ENCODE measurements around the gene FAM156A.
"Not testable (repeated sequence)": the region's sequence is repeated elsewhere in the genome, so short reads cannot be mapped to it uniquely, and the experiment has no call there.

The FAM156A gene

DNA sequence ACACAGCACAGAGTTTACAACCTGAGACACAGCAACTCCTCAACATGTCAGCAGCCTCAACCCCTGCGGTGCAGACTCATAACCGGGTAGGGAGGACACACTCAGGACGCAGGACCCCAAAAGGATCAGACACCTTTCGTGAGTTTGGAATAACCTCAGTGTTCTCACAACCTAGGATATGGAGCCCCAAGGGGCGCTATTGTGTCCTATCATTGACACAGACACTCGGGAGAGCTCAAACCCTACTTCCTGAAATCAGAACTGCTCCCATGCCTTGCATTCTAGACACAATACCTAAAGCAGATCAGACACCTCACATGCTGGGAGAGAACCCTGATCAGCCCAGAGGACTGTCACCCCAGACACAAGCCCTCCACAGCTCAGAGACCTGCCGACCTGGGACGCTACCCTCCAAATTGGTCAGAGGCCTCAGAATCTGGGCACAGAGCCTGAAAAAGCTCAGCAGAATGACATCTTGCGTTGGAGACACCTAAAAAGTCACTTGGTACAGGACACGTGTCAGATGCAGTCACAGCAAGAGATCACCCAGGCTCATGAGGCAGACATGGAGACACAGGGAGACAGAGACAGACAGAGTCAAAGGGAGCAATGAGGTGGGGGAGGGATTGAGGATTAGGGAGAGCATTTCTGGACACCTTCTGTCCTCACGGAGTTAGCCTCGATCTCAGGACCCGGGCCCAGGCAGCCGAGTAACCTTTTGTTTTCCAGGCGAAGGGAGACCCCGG, 8.8 kb upstream of the FAM156A start:
- DNase-seq (ENCODE audit: low read depth, low spot score) = not testable (repeated sequence)

DNA sequence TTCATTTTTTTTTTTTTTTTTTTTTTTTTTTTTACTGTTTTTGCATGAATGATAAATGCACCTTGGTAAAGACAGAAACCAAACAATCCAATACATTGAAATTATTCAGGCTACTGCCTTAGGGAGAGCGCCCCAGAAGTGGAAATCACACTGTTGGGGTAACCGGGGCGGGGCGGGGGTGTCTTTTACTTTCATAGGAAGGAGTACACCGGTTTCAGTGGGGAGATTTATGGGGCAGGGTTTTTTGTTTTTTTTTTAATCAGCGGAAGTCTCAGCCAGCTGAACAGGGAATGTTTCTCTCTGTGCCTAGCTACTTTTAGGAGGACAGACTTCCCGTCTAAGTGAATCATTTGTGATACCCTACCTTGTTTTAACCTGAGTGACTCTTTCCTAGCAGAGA, 643 bp upstream of the FAM156A start:
- DNase-seq (ENCODE audit: low read depth, low spot score) = not testable (repeated sequence)

DNA sequence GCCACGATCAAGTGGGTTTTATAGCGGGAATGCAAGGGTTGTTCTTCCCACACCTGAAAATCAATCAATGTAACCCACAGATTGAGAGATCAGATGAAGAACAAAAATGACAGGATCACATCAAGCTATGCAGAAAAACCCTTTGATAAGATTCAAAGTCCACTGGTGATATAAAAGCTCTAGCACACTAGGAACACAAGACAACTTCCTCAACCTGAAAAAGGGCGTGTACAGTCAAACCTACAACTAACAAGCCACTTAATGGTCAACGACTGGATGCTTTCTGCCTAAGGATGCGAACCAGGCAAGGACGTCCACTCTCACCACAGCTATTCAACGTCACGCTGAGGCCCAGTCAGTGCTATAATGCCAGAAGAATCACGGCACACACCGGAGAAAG, 8.4 kb downstream of the FAM156A start:
- DNase-seq (ENCODE audit: low read depth, low spot score) = not testable (repeated sequence)

DNA sequence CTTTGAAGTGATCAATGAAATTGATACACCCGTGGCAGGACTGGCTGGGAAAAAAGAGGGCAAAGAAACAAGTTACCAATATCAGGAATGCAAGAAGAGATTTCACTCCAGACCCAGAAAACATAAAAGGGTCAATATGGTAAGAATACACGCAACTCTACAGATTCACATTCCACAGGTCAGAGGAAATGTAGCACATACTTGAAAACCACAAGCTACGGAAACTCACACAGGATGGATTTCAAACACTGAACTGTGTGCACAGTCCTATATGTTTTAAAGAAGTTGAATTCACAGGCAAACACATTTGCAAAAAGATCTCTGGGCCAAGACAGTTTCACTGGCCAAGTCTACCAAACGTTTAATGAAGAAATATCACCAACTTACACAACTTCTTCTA, 9.0 kb downstream of the FAM156A start:
- not testable (repeated sequence) for DNase-seq (ENCODE audit: low read depth, low spot score)

DNA sequence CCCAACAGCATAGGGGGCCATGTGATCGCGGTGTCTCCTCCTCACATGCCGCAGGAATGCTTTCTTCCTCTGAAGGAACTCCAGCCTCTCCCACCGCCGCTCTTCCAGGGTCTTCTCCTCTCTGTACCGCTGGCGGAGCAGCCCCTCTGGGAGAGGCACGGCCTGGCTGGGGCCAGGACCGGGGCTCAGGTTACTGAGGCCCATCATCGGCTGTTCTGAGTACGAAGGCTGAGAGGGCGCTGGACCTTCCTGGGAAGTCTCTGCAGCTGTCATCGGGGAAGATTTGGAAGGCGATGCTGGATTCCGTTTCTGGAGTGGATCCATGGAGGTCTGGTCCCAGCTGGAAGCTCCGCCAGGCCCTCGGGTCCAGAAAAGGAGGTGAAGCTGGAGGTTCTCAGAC, 10.1 kb downstream of the FAM156A start:
- DNase-seq (ENCODE audit: low read depth, low spot score) = not testable (repeated sequence)

DNA sequence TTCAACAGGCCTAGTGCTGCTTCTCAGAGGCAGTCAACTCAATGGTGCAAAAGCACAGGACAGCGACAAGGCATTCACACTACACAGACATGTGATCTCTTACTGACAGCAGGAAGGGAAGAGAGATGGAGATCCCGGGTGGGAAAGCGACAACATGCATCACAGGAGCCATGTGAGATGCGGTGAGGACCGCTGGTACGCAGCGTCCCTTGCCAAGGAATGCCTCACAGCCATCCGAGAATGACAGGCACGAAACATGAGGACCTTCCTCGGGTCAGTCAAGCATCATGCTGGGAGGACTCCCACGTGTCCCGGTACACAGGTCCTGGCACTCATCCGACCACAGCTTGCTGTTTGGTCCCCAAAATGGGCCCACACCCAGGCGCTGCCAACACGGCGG, 10.8 kb downstream of the FAM156A start:
- not testable (repeated sequence) for DNase-seq (ENCODE audit: low read depth, low spot score)

DNA sequence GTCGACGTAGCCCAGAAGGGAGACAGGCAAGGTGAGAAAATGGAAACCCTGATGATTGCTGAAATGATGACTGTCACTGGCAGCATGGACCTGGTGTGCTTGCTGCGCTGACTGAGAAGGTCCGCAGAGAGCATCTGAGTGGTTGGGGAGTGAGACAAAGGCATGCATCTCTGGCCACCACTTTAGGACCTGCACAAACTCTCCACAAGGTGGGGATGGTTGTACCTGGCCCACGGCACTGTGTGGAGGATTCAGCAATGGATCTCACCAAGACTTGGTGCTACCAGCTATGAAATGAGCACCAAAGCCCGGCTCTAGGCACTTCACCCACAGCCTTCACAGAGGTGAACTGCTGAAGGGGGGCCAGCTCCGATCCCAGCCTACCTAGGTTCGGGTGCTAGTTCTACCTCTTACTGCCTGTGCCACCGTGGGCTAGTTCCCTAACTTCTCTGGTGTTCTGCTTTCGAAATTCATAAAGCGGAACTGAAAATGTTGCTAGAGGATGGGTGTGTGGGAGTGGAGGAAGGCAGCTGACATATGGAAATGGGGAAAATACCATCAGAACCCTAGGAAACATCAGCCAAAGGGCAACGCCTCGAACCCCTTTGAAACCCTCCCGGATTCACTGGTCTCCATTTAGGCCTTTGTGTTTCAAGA, 12.4 kb downstream of the FAM156A start:
- not testable (repeated sequence) for DNase-seq (ENCODE audit: low read depth, low spot score)

DNA sequence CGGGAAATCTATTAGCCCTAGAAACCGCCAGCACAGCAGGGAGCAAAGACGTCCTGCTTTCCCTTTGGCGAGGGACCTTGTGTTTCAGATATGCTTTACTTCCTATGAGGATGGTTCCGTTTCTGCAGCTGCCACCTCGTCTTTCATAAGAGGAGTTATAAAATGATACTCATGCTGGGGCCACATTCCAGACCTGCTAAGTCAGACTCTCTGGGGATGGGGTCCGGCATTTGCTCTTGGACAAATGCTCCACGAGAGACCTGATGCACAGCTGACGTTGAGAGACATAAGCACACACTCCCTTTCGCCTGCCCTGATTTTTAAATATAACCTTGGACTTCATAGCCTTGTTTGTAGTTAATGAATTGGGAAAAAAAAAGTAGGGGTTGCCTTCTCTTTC, 16.6 kb downstream of the FAM156A start:
- not testable (repeated sequence) for DNase-seq (ENCODE audit: low read depth, low spot score)

DNA sequence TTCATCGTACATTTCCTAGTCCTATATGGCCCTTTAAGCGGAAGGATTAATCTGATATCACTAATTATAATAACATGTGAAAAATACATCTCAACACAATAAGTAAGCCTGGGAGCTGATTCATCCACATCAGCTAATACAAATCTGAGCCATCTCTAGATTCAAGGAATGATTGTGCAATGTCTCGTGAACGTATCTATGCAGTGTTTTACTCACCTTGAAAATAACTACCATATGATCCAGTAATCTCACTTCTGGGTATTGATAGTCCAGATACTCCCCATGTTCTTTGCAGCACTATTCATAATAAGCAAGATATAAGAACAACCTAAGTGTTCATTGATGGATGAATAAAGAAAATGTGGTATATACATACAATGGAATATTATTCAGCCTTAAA, 17.6 kb downstream of the FAM156A start:
- DNase-seq (ENCODE audit: low read depth, low spot score) = not testable (repeated sequence)

DNA sequence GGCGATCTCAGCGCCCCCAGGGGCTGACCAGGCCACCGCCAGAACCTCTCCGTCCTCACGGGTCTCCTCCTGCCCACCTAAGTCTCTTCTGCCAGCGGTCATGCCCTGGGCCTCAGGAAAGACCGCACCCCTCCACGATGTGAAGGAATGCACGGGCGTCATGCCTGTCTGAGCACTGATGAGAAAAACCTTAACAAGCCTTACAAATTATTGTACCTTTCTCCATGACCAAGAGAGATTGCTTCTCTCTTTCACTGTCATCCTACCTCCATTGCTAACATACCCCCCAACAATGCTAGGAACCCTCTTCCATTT, 22.9 kb downstream of the FAM156A start:
- not testable (repeated sequence) for DNase-seq (ENCODE audit: low read depth, low spot score)

DNA sequence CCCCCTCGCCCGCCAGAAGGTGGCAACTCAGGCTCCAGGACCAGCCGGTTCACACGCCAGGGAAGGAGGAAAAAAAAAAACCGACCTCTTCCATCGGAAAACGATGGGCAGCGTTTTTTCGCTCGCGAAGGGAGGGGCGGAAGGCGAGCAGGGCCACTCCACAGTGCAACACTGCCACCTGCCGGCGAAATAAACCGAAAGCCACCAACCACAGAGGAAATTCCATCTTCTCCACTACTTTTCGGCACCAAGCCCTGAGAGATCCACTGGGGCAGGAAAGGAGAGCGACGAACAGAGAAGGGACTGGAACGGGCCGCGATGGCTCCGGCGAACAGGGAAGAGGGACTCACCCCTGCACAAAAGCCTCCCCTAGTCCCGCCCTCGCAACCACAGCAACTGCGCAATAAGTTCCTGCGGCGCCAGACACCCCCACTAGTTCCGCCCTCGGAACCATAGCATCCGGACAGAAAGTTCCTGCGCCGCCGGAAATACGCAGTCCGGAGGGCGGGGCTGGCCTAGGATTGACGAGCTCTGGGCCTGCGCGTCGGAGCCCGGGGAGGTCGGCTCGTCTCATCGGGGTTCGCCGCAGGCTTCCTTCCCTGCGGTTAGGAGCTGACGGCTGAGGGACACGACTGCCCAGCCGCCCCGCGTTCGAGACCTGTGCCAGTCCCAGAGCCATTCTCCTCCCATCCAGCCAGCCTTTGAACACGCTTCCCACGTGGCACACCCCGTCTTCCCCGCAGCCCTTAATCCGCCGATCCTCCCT, 23.4 kb downstream of the FAM156A start:
- peak; percentile 82 for DNase-seq (ENCODE audit: low read depth, low spot score)

DNA sequence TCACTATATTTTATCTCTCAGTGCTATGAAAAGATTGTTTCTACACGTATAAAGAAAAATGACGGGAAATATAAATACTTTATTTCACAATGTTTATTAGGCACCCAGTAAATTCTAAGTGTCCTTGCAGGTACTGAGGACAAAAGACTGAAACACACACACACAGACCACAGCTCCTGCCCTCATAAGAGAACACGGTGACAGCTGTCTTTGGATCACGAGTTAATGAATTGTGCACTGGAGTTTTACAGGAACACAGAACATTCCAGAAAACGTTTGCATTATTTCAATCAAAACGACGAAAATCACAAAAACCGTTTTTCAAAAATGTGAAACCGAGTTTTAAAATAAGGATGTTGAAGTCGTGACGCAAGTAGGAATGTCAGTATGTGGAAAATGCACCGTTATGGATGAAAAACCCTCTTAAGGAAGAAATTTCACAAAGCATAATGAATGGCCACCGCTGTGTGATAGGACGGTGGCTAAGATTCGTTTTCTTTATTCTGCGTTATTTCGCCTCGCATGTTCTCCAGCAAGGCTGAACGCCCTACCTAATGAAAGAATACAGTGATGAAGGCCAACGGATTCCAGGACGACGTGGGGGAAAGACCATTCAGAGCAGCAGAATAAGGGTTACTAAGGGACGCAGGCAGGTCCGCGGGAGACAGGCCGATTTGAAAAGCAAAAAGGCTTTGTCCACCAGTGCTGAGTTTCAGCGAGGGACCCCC, 24.2 kb downstream of the FAM156A start:
- no peak for DNase-seq (ENCODE audit: low read depth, low spot score)

DNA sequence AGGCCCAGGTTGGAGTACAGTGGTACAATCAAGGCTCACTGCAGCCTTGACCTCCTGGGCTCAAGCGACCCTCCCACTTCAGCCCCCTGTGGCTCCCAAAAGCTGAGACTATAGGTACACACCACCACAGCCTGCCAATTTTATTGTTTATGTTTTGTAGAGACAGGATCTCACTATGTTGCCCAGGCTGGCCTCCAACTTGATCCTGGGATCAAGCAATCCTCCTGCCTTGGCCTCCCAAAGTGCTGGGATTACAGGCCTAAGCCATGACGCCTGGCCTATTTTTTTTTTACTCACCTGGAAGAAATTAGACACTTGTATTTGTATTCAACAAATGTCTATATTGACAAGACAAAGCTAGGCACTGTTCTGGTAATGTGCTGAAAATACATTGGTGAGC, 25.1 kb downstream of the FAM156A start:
- DNase-seq (ENCODE audit: low read depth, low spot score) = no peak

DNA sequence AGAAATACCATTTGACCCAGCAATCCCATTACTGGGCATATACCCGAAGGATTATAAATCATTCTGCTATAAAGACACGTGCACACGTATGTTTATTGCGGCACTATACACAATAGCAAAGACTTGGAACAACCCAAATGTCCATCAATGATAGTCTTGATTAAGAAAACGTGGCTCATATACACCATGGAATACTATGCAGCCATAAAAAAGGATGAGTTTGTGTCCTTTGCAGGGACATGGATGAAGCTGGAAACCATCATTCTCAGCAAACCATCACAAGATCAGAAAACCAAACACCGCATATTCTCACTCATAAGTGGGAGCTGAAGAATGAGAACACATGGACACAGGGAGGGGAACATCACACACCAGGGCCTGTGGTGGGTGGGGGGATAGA, 28.1 kb downstream of the FAM156A start:
- DNase-seq (ENCODE audit: low read depth, low spot score) = not testable (repeated sequence)

DNA sequence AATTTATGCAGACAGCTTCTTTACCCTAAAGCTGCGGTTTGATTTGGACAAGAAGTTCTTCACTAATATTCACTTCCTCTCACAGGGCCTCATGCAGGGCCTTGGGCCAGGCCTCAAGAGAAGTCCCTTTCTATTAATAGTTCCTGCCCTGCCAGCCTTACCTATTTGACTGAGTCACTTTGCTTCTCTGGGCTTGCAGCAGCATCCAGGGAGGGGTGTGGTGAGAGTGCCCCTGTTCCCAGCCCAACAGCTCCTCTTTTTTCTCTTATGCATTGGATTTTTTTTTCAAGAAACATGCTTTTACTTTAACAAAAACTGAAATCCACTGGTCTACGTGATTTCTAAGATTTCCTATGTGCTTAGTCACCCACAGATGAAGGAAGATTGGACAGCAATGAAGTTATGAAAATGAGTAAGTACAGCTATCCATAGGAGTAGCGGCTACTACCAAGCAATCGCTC, 34.5 kb downstream of the FAM156A start:
- no peak for DNase-seq (ENCODE audit: low read depth, low spot score)

DNA sequence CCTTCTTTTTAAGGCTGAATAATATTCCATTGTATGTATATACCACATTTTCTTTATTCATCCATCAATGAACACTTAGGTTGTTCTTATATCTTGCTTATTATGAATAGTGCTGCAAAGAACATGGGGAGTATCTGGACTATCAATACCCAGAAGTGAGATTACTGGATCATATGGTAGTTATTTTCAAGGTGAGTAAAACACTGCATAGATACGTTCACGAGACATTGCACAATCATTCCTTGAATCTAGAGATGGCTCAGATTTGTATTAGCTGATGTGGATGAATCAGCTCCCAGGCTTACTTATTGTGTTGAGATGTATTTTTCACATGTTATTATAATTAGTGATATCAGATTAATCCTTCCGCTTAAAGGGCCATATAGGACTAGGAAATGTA, 43.6 kb downstream of the FAM156A start:
- DNase-seq (ENCODE audit: low read depth, low spot score) = not testable (repeated sequence)

DNA sequence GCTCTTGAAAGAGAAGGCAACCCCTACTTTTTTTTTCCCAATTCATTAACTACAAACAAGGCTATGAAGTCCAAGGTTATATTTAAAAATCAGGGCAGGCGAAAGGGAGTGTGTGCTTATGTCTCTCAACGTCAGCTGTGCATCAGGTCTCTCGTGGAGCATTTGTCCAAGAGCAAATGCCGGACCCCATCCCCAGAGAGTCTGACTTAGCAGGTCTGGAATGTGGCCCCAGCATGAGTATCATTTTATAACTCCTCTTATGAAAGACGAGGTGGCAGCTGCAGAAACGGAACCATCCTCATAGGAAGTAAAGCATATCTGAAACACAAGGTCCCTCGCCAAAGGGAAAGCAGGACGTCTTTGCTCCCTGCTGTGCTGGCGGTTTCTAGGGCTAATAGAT, 44.6 kb downstream of the FAM156A start:
- not testable (repeated sequence) for DNase-seq (ENCODE audit: low read depth, low spot score)

DNA sequence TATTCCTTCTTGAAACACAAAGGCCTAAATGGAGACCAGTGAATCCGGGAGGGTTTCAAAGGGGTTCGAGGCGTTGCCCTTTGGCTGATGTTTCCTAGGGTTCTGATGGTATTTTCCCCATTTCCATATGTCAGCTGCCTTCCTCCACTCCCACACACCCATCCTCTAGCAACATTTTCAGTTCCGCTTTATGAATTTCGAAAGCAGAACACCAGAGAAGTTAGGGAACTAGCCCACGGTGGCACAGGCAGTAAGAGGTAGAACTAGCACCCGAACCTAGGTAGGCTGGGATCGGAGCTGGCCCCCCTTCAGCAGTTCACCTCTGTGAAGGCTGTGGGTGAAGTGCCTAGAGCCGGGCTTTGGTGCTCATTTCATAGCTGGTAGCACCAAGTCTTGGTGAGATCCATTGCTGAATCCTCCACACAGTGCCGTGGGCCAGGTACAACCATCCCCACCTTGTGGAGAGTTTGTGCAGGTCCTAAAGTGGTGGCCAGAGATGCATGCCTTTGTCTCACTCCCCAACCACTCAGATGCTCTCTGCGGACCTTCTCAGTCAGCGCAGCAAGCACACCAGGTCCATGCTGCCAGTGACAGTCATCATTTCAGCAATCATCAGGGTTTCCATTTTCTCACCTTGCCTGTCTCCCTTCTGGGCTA, 48.9 kb downstream of the FAM156A start:
- DNase-seq (ENCODE audit: low read depth, low spot score) = not testable (repeated sequence)

DNA sequence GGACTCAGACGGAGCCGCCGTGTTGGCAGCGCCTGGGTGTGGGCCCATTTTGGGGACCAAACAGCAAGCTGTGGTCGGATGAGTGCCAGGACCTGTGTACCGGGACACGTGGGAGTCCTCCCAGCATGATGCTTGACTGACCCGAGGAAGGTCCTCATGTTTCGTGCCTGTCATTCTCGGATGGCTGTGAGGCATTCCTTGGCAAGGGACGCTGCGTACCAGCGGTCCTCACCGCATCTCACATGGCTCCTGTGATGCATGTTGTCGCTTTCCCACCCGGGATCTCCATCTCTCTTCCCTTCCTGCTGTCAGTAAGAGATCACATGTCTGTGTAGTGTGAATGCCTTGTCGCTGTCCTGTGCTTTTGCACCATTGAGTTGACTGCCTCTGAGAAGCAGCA, 50.4 kb downstream of the FAM156A start:
- DNase-seq (ENCODE audit: low read depth, low spot score) = not testable (repeated sequence)

DNA sequence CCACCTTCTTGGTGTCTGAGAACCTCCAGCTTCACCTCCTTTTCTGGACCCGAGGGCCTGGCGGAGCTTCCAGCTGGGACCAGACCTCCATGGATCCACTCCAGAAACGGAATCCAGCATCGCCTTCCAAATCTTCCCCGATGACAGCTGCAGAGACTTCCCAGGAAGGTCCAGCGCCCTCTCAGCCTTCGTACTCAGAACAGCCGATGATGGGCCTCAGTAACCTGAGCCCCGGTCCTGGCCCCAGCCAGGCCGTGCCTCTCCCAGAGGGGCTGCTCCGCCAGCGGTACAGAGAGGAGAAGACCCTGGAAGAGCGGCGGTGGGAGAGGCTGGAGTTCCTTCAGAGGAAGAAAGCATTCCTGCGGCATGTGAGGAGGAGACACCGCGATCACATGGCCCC, 51.2 kb downstream of the FAM156A start:
- DNase-seq (ENCODE audit: low read depth, low spot score) = not testable (repeated sequence)

DNA sequence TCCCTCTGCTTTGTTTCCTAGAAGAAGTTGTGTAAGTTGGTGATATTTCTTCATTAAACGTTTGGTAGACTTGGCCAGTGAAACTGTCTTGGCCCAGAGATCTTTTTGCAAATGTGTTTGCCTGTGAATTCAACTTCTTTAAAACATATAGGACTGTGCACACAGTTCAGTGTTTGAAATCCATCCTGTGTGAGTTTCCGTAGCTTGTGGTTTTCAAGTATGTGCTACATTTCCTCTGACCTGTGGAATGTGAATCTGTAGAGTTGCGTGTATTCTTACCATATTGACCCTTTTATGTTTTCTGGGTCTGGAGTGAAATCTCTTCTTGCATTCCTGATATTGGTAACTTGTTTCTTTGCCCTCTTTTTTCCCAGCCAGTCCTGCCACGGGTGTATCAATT, 52.2 kb downstream of the FAM156A start:
- not testable (repeated sequence) for DNase-seq (ENCODE audit: low read depth, low spot score)
